ENCODE measurements around the gene KAT6B. TPM values are rescaled to one million over a fixed set of nuclear protein-coding genes. Genes with fewer than 3 reads are reported as not detected.

Gene KAT6B
- total RNA-seq, 4 donors from 2014 or later = 34.2 to 84.2 (median 47.3) TPM

DNA sequence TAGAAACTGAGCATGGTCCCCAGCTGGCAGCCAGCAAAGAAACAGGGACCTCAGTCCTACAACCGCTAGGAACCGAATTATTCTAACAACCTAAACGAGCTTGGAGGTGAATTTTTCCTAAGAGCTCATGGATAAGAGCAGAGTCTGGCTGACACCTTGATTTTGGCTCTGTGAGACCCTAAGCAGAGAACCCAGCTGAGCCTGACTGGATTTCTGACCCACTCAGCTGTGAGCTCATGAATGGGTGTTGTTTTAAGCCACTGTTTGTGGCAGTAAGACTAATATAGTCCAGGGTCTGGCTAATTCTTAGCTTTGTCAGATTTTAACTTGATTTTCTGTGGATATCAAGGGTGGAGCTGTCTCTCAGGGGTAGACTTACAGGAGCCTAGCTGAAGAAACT, 77.1 kb downstream of the KAT6B start:
- H3K36me3 ChIP-seq = no peaks in the 10 kb centered on the region
- H3K4me3 ChIP-seq = no peak overlapping the region
- H3K9me3 ChIP-seq = no peaks in the 10 kb centered on the region
- H3K4me1 ChIP-seq = peaks cover 4% of the 10 kb centered on the region
- no peak for DNase-seq (ENCODE audit: low spot score in 2 of 2)
- H3K27ac ChIP-seq = no peak overlapping the region
- WGBS = 95% methylated on average over 3 of the region's 3 CpGs
- no peak for TF ChIP-seq POLR2AphosphoS5 (IDR thresholded peaks at IDR 0.05)
- no peak for TF ChIP-seq EP300 (IDR thresholded peaks at IDR 0.05)
- TF ChIP-seq POLR2A (IDR thresholded peaks at IDR 0.05) = no peak
- TF ChIP-seq, protein P1, sequence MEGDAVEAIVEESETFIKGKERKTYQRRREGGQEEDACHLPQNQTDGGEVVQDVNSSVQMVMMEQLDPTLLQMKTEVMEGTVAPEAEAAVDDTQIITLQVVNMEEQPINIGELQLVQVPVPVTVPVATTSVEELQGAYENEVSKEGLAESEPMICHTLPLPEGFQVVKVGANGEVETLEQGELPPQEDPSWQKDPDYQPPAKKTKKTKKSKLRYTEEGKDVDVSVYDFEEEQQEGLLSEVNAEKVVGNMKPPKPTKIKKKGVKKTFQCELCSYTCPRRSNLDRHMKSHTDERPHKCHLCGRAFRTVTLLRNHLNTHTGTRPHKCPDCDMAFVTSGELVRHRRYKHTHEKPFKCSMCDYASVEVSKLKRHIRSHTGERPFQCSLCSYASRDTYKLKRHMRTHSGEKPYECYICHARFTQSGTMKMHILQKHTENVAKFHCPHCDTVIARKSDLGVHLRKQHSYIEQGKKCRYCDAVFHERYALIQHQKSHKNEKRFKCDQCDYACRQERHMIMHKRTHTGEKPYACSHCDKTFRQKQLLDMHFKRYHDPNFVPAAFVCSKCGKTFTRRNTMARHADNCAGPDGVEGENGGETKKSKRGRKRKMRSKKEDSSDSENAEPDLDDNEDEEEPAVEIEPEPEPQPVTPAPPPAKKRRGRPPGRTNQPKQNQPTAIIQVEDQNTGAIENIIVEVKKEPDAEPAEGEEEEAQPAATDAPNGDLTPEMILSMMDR (IDR thresholded peaks at IDR 0.05) = no peak
- H3K27me3 ChIP-seq = no peaks in the 10 kb centered on the region

DNA sequence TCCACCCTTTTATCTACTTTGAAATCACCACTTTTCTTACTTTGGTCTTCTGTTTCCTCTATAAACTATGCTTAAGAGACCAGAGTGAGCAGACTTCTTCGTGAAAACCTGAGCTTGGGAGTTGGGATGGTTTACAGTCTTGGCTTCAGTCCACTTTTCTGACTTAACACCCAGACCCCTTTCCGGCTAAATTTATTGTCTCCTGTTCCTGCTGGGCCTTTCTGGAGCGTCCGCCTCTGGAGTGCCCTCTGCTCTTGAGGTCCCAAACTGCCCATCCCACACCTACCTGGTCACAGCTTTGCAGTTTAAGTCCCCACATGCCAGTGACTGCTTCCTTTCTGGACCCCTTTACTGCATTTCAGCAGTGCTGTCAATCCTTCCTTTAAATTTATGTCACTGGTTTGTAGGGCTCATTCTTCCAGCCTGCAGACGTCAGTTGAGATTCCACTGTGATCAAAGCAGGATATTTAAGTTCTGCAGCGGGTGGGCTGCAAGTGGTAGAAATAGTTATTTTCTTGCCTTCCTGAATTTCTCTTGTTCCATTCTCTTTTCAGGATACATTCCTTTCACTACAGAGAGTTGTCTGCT, 80.3 kb downstream of the KAT6B start:
- H3K36me3 ChIP-seq = no peaks in the 10 kb centered on the region
- H3K4me3 ChIP-seq = no peak overlapping the region
- TF ChIP-seq, protein P1 (IDR thresholded peaks at IDR 0.05) = no peak
- TF ChIP-seq EP300 (IDR thresholded peaks at IDR 0.05) (no peak), POLR2AphosphoS5 (IDR thresholded peaks at IDR 0.05) (no peak), POLR2A (IDR thresholded peaks at IDR 0.05) (no peak)
- H3K27ac ChIP-seq = no peak overlapping the region
- H3K27me3 ChIP-seq = no peaks in the 10 kb centered on the region
- no peaks in the 10 kb centered on the region for H3K4me1 ChIP-seq
- no peak for DNase-seq (ENCODE audit: low spot score in 2 of 2)
- 75% methylated on average over 6 of the region's 6 CpGs for WGBS
- no peaks in the 10 kb centered on the region for H3K9me3 ChIP-seq

GRCh38 chr10:74909670-74910069, 83.3 kb downstream of the KAT6B start:
- Histone ChIP-seq H3K4me1 (peaks cover 9% of the 10 kb centered on the region), H3K27ac (no peak overlapping the region), H3K9me3 (no peaks in the 10 kb centered on the region), H3K4me3 (no peak overlapping the region), H3K36me3 (no peaks in the 10 kb centered on the region), H3K27me3 (no peaks in the 10 kb centered on the region)
- 89% methylated on average over 1 of the region's 1 CpG for WGBS
- TF ChIP-seq EP300 (IDR thresholded peaks at IDR 0.05) = no peak
- TF ChIP-seq, protein P1 (IDR thresholded peaks at IDR 0.05) = no peak
- no peak for TF ChIP-seq POLR2A (IDR thresholded peaks at IDR 0.05)
- TF ChIP-seq POLR2AphosphoS5 (IDR thresholded peaks at IDR 0.05) = no peak
- DNase-seq (ENCODE audit: low spot score in 2 of 2) = no peak

GRCh38 chr10:74910241-74910975, 84.0 kb downstream of the KAT6B start:
- DNase-seq (ENCODE audit: low spot score in 2 of 2) = no peak
- Histone ChIP-seq H3K4me3 (no peak overlapping the region), H3K4me1 (peaks cover 9% of the 10 kb centered on the region), H3K27me3 (no peaks in the 10 kb centered on the region), H3K27ac (no peak overlapping the region), H3K9me3 (no peaks in the 10 kb centered on the region), H3K36me3 (no peaks in the 10 kb centered on the region)
- TF ChIP-seq, protein P1 (IDR thresholded peaks at IDR 0.05) = no peak
- TF ChIP-seq POLR2AphosphoS5 (IDR thresholded peaks at IDR 0.05) = no peak
- TF ChIP-seq EP300 (IDR thresholded peaks at IDR 0.05) = no peak
- TF ChIP-seq POLR2A (IDR thresholded peaks at IDR 0.05) = no peak
- 91% methylated on average over 4 of the region's 4 CpGs for WGBS

DNA sequence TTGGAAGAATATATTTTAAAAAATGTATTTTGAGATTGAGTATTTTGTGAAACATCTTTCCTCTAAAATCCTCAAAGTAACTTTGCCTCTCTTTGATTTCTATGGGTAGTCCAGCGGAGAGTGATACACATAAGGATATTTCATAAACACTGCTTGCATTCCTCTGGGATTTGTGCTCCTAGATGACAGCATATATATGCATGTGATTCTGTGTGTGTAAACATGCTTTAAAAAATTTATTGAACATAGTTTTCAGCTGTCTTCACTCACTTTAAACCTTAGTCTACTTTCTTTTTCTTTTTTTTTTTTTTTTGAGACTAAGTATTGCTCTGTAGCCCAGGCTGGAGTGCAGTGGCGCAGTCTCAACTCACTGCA, 84.6 kb downstream of the KAT6B start:
- H3K4me1 ChIP-seq = peaks cover 9% of the 10 kb centered on the region
- WGBS = 68% methylated on average over 2 of the region's 2 CpGs
- DNase-seq (ENCODE audit: low spot score in 2 of 2) = no peak
- H3K4me3 ChIP-seq = no peak overlapping the region
- TF ChIP-seq, protein P1 (IDR thresholded peaks at IDR 0.05) = no peak
- TF ChIP-seq EP300 (IDR thresholded peaks at IDR 0.05) (no peak), POLR2A (IDR thresholded peaks at IDR 0.05) (no peak), POLR2AphosphoS5 (IDR thresholded peaks at IDR 0.05) (no peak)
- no peak overlapping the region for H3K27ac ChIP-seq
- no peaks in the 10 kb centered on the region for H3K36me3 ChIP-seq
- H3K9me3 ChIP-seq = no peaks in the 10 kb centered on the region
- H3K27me3 ChIP-seq = no peaks in the 10 kb centered on the region
